IMR-90 (cell line): ENCODE results near the gene MPZL1. TPM values are rescaled to one million over a fixed set of nuclear protein-coding genes. Genes with fewer than 3 reads are reported as not detected.

Source experiments
- ATAC-seq: fragments of 200-7000 bp; cut with Tn5 transposase; 2 replicates; pipeline ENCODE4 v1.9.1; 2020; ENCODE audit warnings: low read depth, mild to moderate bottlenecking, moderate library complexity
- BruUV-seq: library from RNA; stranded (reverse); fragments of 400-500 nt; replicated peaks from 2 replicates; lab custom pipeline; 2021; lab: Mats Ljungman, UMichigan
- CTCF ChIA-PET: fragments of 300-600 bp; formaldehyde crosslinking; extraction: SDS; loops from one replicate; lab custom pipeline; 2021; ENCODE audit warnings: antibody characterized with exemption; lab: Yijun Ruan, JAX
- POLR2A ChIA-PET: fragments of 300-600 bp; sonication (Branson Sonifier 250); formaldehyde crosslinking; loops from one replicate; lab custom pipeline; 2022; ENCODE audit warnings: antibody characterized with exemption; ENCODE audit not compliant: unreplicated experiment; lab: Charles Lee
- DNase-seq: peaks from one replicate; pipeline ENCODE4 v3.0.0; 2013
- H2AFZ ChIP-seq: replicated peaks from 2 replicates; pipeline ENCODE3; 2013; ENCODE audit warnings: low read length, mild to moderate bottlenecking; ENCODE audit not compliant: poor library complexity
- H2AK5ac ChIP-seq: 2 replicates; pipeline ENCODE4 v1.6.1; 2013; ENCODE audit warnings: low read depth, low read length, inconsistent platforms
- H2AK9ac ChIP-seq: replicated peaks from 2 replicates; pipeline ENCODE3; 2013; ENCODE audit warnings: mild to moderate bottlenecking, low read depth, low read length, moderate library complexity; ENCODE audit not compliant: poor library complexity
- H2BK120ac ChIP-seq: 2 replicates; pipeline ENCODE4 v1.6.1; 2013; ENCODE audit warnings: low read depth, low read length, inconsistent platforms
- H2BK15ac ChIP-seq: 3 replicates; pipeline ENCODE4 v1.6.1; 2013; ENCODE audit warnings: low read depth, low read length, inconsistent platforms
- H2BK20ac ChIP-seq: 2 replicates; pipeline ENCODE4 v1.6.1; 2013; ENCODE audit warnings: low read depth, mild to moderate bottlenecking, inconsistent platforms, low read length, moderate library complexity
- H2BK5ac ChIP-seq: 2 replicates; pipeline ENCODE4 v1.6.1; 2013; ENCODE audit warnings: mild to moderate bottlenecking, low read depth, low read length, inconsistent platforms; ENCODE audit not compliant: poor library complexity, severe bottlenecking
- H3K14ac ChIP-seq: replicated peaks from 2 replicates; pipeline ENCODE4 v1.6.1; 2013; ENCODE audit warnings: low read depth, low read length, inconsistent platforms
- H3K18ac ChIP-seq: 2 replicates; pipeline ENCODE4 v1.6.1; 2013; ENCODE audit warnings: low read depth, low read length, control low read depth
- H3K23ac ChIP-seq: 2 replicates; pipeline ENCODE4 v1.6.1; 2013; ENCODE audit warnings: low read depth, low read length, inconsistent platforms
- H3K27ac ChIP-seq: 2 replicates; pipeline ENCODE4 v1.5.1; 2013; ENCODE audit warnings: mild to moderate bottlenecking, control low read depth, low read length; ENCODE audit not compliant: insufficient read depth
- H3K27me3 ChIP-seq: 2 replicates; pipeline ENCODE4 v1.6.1; 2013; ENCODE audit warnings: low read length; ENCODE audit not compliant: control insufficient read depth, insufficient read depth
- H3K36me3 ChIP-seq: 2 replicates; pipeline ENCODE4 v1.6.1; 2013; ENCODE audit warnings: low read length, mixed read lengths; ENCODE audit not compliant: control insufficient read depth, insufficient read depth
- H3K4ac ChIP-seq: 2 replicates; pipeline ENCODE4 v1.6.1; 2013; ENCODE audit warnings: low read depth, low read length, inconsistent platforms
- H3K4me1 ChIP-seq: 2 replicates; pipeline ENCODE4 v1.6.1; 2013; ENCODE audit warnings: low read length, mixed read lengths; ENCODE audit not compliant: control insufficient read depth, insufficient read depth
- H3K4me2 ChIP-seq: 2 replicates; pipeline ENCODE4 v1.6.1; 2013; ENCODE audit warnings: low read depth, mild to moderate bottlenecking, control low read depth, low read length, moderate library complexity
- H3K4me3 ChIP-seq: 2 replicates; pipeline ENCODE4 v1.5.1; 2013; ENCODE audit warnings: low read depth, mild to moderate bottlenecking, control low read depth, low read length, moderate library complexity; ENCODE audit not compliant: insufficient read depth
- H3K56ac ChIP-seq: 2 replicates; pipeline ENCODE4 v1.6.1; 2013; ENCODE audit warnings: low read length, inconsistent platforms; ENCODE audit not compliant: insufficient read depth; ENCODE audit errors: extremely low read depth
- H3K79me1 ChIP-seq, 2 experiments: 2 replicates each; pipeline ENCODE4 v1.6.1; 2013; ENCODE audit warnings: low read length in 2 of 2, inconsistent platforms in 1 of 2, low read depth in 1 of 2
- H3K9ac ChIP-seq: 2 replicates; pipeline ENCODE4 v1.6.1; 2013; ENCODE audit warnings: low read depth, low read length, control low read depth
- H3K9me1 ChIP-seq: 2 replicates; pipeline ENCODE4 v1.6.1; 2013; ENCODE audit warnings: low read length, inconsistent platforms; ENCODE audit not compliant: insufficient read depth
- H3K9me3 ChIP-seq: 2 replicates; pipeline ENCODE4 v1.6.1; 2013; ENCODE audit warnings: low read length; ENCODE audit not compliant: control insufficient read depth, insufficient read depth
- H4K20me1 ChIP-seq: 2 replicates; pipeline ENCODE4 v1.6.1; 2013; ENCODE audit warnings: low read length, inconsistent platforms; ENCODE audit not compliant: insufficient read depth
- H4K5ac ChIP-seq: 2 replicates; pipeline ENCODE4 v1.6.1; 2013; ENCODE audit warnings: mild to moderate bottlenecking, low read depth, low read length, control low read depth
- H4K8ac ChIP-seq, 2 experiments: 2 replicates each; pipeline ENCODE4 v1.6.1; 2013; ENCODE audit warnings: low read depth in 2 of 2, low read length in 2 of 2, control low read depth in 1 of 2, inconsistent platforms in 1 of 2
- H4K91ac ChIP-seq: 2 replicates; pipeline ENCODE4 v1.6.1; 2013; ENCODE audit warnings: low read depth, low read length, inconsistent platforms; ENCODE audit not compliant: insufficient read depth
- BHLHE40 ChIP-seq: fragments of 150-350 bp; IDR thresholded peaks from 2 replicates; pipeline ENCODE4 v1.6.1; 2016; ENCODE audit warnings: mild to moderate bottlenecking, low read depth, low read length
- CHD1 ChIP-seq: IDR thresholded peaks from 2 replicates; pipeline ENCODE4 v1.6.1; 2012; ENCODE audit warnings: low read depth, low read length, improper control_type of control experiment
- FOS ChIP-seq: fragments of 150-350 bp; IDR thresholded peaks from 2 replicates; pipeline ENCODE4 v1.6.1; 2016; ENCODE audit warnings: low read depth, low read length
- MXI1 ChIP-seq: IDR thresholded peaks from 2 replicates; pipeline ENCODE4 v1.6.1; 2012; ENCODE audit warnings: low read depth, mild to moderate bottlenecking, low read length, moderate library complexity, borderline replicate concordance
- SMC3 ChIP-seq: fragments of 150-350 bp; IDR thresholded peaks from 2 replicates; pipeline ENCODE4 v1.6.1; 2016; ENCODE audit warnings: low read depth, mild to moderate bottlenecking, antibody characterized with exemption, low read length, moderate library complexity
- WGBS, 2 experiments: methylation state at CpG; one replicate each; pipeline versions ENCODE4 v1.1.5 to v1.1.7; 2013; ENCODE audit warnings: missing lambda C conversion rate in 2 of 2; ENCODE audit not compliant: insufficient read length in 1 of 2; ENCODE audit errors: extremely low coverage in 2 of 2; 5-methylcytosine and 5-hydroxymethylcytosine counted together
- dilution Hi-C: fragments of 300-500 bp; cut with HindIII; formaldehyde crosslinking; loops from one replicate; pipeline ENCODE4 v1.14.3; 2018; ENCODE audit warnings: low sequenced_read_pairs; ENCODE audit not compliant: unreplicated experiment
- in situ Hi-C: fragments of 300-500 bp; cut with MboI; formaldehyde crosslinking; loops from 3 replicates; pipeline ENCODE4 v1.14.3; 2019; ENCODE audit warnings: low sequenced_read_pairs, inconsistent platforms, mixed read lengths
- intact Hi-C: fragments of 100-400 bp; cut with micrococcal nuclease; formaldehyde crosslinking; loops from 2 replicates; pipeline ENCODE4 v1.10.0; 2022
- polyA plus RNA-seq, 3 experiments: library from polyadenylated mRNA; depleted of rRNA; stranded (reverse); fragments of >200 nt; gene quantifications; 2 replicates each; pipeline ENCODE4 v1.2.3, GENCODE V29; 2012; ENCODE audit warnings: low replicate concordance in 1 of 3
- total RNA-seq: library from RNA; depleted of rRNA; stranded (reverse); fragments of >200 nt; gene quantifications from 2 replicates; pipeline ENCODE4 v1.2.3, GENCODE V29; 2012

Gene MPZL1
- total and polyA plus RNA-seq, 2 of the 4 experiments (the other 2 are of a cell fraction): 55.3 to 87.3 TPM

- TF ChIP-seq SMC3: no peak
- TF ChIP-seq FOS: no peak
- no peak for TF ChIP-seq BHLHE40
- no peak for TF ChIP-seq MXI1
These were observed 33.9 kb downstream of the MPZL1 start (continued) for GRCh38 chr1:167755654-167756053.

DNA sequence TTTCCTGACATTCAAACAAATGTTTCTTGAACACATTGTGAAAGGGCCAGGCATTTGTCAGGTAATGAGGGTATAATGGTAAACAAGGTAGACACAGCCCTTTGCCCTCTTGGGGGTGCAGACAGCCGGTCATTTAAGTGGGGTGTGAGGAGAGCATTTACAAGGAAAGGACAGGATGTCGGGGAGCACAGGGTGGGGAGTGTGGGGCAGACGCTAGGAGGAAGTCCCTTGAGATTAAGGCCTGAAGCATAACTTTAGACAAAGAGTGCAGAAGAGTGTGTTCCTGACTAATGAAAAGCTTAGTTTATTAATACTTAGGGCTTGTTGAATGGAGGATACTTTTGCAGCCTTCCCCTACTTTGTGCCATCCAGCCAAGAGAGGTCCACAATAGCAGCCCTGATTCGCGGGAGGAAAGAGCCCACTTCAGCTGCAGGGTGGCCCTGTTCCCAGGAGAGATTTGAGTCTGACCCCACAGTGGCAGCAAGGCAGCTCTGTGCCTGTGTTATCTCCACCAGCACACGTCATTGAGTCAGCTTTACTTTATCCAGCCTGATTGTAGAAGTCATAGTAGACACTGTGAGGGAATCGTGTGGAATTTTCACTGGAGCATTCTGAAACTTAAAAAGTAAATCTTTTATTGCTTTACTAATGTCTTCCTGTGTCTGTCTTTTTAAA, 35.1 kb downstream of the MPZL1 start:
- Histone ChIP-seq H2BK120ac (no peak overlapping the region; the same call in 1 of the 2 replicates), H3K27ac (no peak overlapping the region), H3K4me1 (peaks cover 9% of the 10 kb centered on the region), H4K5ac (no peak overlapping the region), H2BK5ac (no peak overlapping the region), H2BK15ac (no peak overlapping the region), H3K14ac (no peak overlapping the region), H2BK20ac (no peak overlapping the region), H3K27me3 (no peaks in the 10 kb centered on the region), H3K18ac (no peak overlapping the region), H3K4me3 (no peak overlapping the region), H4K8ac (no peak overlapping the region), H3K9me3 (no peaks in the 10 kb centered on the region), H3K9me1 (peaks cover 16% of the 10 kb centered on the region), H2AFZ (no peak overlapping the region), H2AK9ac (no peak overlapping the region), H3K4me2 (no peak overlapping the region), H4K91ac (no peak overlapping the region), H3K23ac (no peak overlapping the region), H3K56ac (no peak overlapping the region), H3K79me1 (peaks cover 32 to 92% of the 10 kb centered on the region in 2 experiments), H3K36me3 (no peaks in the 10 kb centered on the region), H3K4ac (no peak overlapping the region; the same call in 1 of the 2 replicates), H4K20me1 (peaks cover 85% of the 10 kb centered on the region), H3K9ac (no peak overlapping the region), H2AK5ac (peak overlapping the region; percentile 38; the same call in 1 of the 2 replicates)
- ATAC-seq (peak; percentile 50; the same call in 1 of the 2 replicates), DNase-seq (peak; percentile 63)
- dilution Hi-C loops: no loop called here
- ChIA-PET CTCF (no interaction called here), POLR2A (no interaction called here)
- WGBS, 2 experiments: 42% methylated on average over 2 of the region's 7 CpGs; no CpG with 5 or more reads in 1 of the 2 experiments
- intact Hi-C loops: loop anchor here (5.0 kb wide), 1 partner anchor 35 kb away; the partner anchor contains the start of gene MPZL1
- in situ Hi-C loops: no loop called here
- BruUV-seq: no TSS peak
- no peak for TF ChIP-seq CHD1
